HepG2 (cell line): Measurements from ENCODE around the gene RRP12. TPM values are rescaled to one million over a fixed set of nuclear protein-coding genes. Genes with fewer than 3 reads are reported as not detected.

ENCODE experiments used
- AGO1 ChIP-seq: fragments of 200-400 bp; formaldehyde crosslinking; IDR thresholded peaks from 2 replicates; pipeline ENCODE4 v1.6.1; 2017; ENCODE audit warnings: mild to moderate bottlenecking, low read depth, low read length, moderate library complexity; ENCODE audit not compliant: poor library complexity, severe bottlenecking
- GABPB1 ChIP-seq: IDR thresholded peaks from 2 replicates; pipeline ENCODE4 v1.6.1; 2016; ENCODE audit warnings: mild to moderate bottlenecking, missing genetic modification reagents, moderate library complexity, missing compliant biosample characterization
- HOXD1 ChIP-seq: sonication (generic); formaldehyde crosslinking; IDR thresholded peaks from 2 replicates; pipeline ENCODE4 v1.5.0; 2020; ENCODE audit warnings: missing genetic modification reagents
- MBD4 ChIP-seq: IDR thresholded peaks from 2 replicates; pipeline ENCODE4 v1.6.1; 2012; ENCODE audit warnings: low read length, inconsistent platforms, borderline replicate concordance
- MEIS2 ChIP-seq: sonication (generic); formaldehyde crosslinking; IDR thresholded peaks from 2 replicates; pipeline ENCODE4 v1.9.0; 2021; ENCODE audit warnings: mild to moderate bottlenecking, missing genetic modification reagents
- MLLT10 ChIP-seq: sonication (generic); formaldehyde crosslinking; IDR thresholded peaks from 2 replicates; pipeline ENCODE4 v1.4.0; 2020; ENCODE audit warnings: missing genetic modification reagents
- MXD4 ChIP-seq: IDR thresholded peaks from 2 replicates; pipeline ENCODE4 v1.6.1; 2016; ENCODE audit warnings: mild to moderate bottlenecking, missing biosample characterization, missing genetic modification reagents
- NFATC3 ChIP-seq: sonication (generic); formaldehyde crosslinking; IDR thresholded peaks from 2 replicates; pipeline ENCODE4 v1.5.1; 2020; ENCODE audit warnings: mild to moderate bottlenecking, missing genetic modification reagents
- RFX1 ChIP-seq: fragments of 450-650 bp; IDR thresholded peaks from 2 replicates; pipeline ENCODE4 v1.6.1; 2017
- SIN3B ChIP-seq: fragments of 150-350 bp; IDR thresholded peaks from 2 replicates; pipeline ENCODE4 v1.6.1; 2014; ENCODE audit warnings: low read length
- SMYD3 ChIP-seq: sonication (generic); formaldehyde crosslinking; IDR thresholded peaks from 2 replicates; pipeline ENCODE4 v1.8.1; 2023; ENCODE audit warnings: mild to moderate bottlenecking, missing genetic modification reagents
- SP4 ChIP-seq: sonication (generic); formaldehyde crosslinking; IDR thresholded peaks from 2 replicates; pipeline ENCODE4 v1.8.1; 2023; ENCODE audit warnings: mild to moderate bottlenecking, missing genetic modification reagents
- TOE1 ChIP-seq: sonication (generic); formaldehyde crosslinking; IDR thresholded peaks from 2 replicates; pipeline ENCODE4 v1.4.0; 2020; ENCODE audit warnings: mild to moderate bottlenecking, missing genetic modification reagents
- ZKSCAN8 ChIP-seq: IDR thresholded peaks from 2 replicates; pipeline ENCODE4 v1.6.1; 2016; ENCODE audit warnings: borderline replicate concordance, missing genetic modification reagents, missing compliant biosample characterization
- ZMAT3 ChIP-seq: sonication (generic); formaldehyde crosslinking; conservative IDR thresholded peaks from 2 replicates; pipeline ENCODE4 v1.7.0; 2021; ENCODE audit warnings: missing genetic modification reagents
- ZNF430 ChIP-seq: sonication (generic); formaldehyde crosslinking; IDR thresholded peaks from 2 replicates; pipeline ENCODE4 v1.9.0; 2021; ENCODE audit warnings: mild to moderate bottlenecking, missing genetic modification reagents
- ZNF790 ChIP-seq: sonication (generic); formaldehyde crosslinking; IDR thresholded peaks from 2 replicates; pipeline ENCODE4 v1.8.0; 2022; ENCODE audit warnings: missing genetic modification reagents, mild to moderate bottlenecking, borderline replicate concordance
- ZSCAN12 ChIP-seq: sonication (generic); formaldehyde crosslinking; IDR thresholded peaks from 2 replicates; pipeline ENCODE4 v1.9.0; 2021; ENCODE audit warnings: mild to moderate bottlenecking, missing genetic modification reagents
- polyA plus RNA-seq, 8 experiments: library from polyadenylated mRNA; depleted of rRNA in 3 of 8; stranded (reverse) in 7 of 8; unstranded in 1 of 8; fragments of >200 nt; fragmentation: Illumina TruSeq in 4 of 8; extraction: Trizol in 4 of 8; gene quantifications; 2 replicates each; pipeline versions ENCODE4 v1.2.1 to v1.2.3, GENCODE V29; 2011 to 2016; ENCODE audit warnings: low read depth in 4 of 8, missing spikeins in 1 of 8, mixed read lengths in 1 of 8; ENCODE audit not compliant: insufficient read depth in 1 of 8
- total RNA-seq, 5 experiments: library from RNA; depleted of rRNA; stranded (reverse); fragments of >200 nt; fragmentation: Illumina TruSeq; extraction: Trizol; gene quantifications; 2 replicates each; pipeline ENCODE4 v1.2.3, GENCODE V29; 2016; ENCODE audit warnings: low read depth in 1 of 5
- TF ChIP-seq, protein P1 (sequence below): sonication (generic); formaldehyde crosslinking; conservative IDR thresholded peaks from 2 replicates; pipeline ENCODE4 v1.8.0; 2022; ENCODE audit warnings: mild to moderate bottlenecking, moderate library complexity, missing genetic modification reagents
- TF ChIP-seq, protein P2 (sequence below): sonication (generic); formaldehyde crosslinking; IDR thresholded peaks from 2 replicates; pipeline ENCODE4 v1.8.1; 2023; ENCODE audit warnings: mild to moderate bottlenecking, inconsistent platforms, moderate library complexity, missing genetic modification reagents, borderline replicate concordance
- TF ChIP-seq, protein P3 (sequence below): sonication (generic); formaldehyde crosslinking; IDR thresholded peaks from 2 replicates; pipeline ENCODE4 v1.8.0; 2022; ENCODE audit warnings: missing genetic modification reagents, mild to moderate bottlenecking, borderline replicate concordance
- TF ChIP-seq, protein P4 (sequence below): sonication (generic); formaldehyde crosslinking; IDR thresholded peaks from 2 replicates; pipeline ENCODE4 v1.5.0; 2020; ENCODE audit warnings: missing genetic modification reagents
- TF ChIP-seq, protein P5 (sequence below): sonication (generic); formaldehyde crosslinking; IDR thresholded peaks from 2 replicates; pipeline ENCODE4 v1.8.0; 2022; ENCODE audit warnings: mild to moderate bottlenecking, missing genetic modification reagents, moderate library complexity
- TF ChIP-seq, protein P6 (sequence below): sonication (generic); formaldehyde crosslinking; IDR thresholded peaks from 2 replicates; pipeline ENCODE4 v1.4.0; 2020; ENCODE audit warnings: mild to moderate bottlenecking, missing genetic modification reagents

The RRP12 gene
- total and polyA plus RNA-seq, 2 of the 13 experiments (the other 11 are each of a cell fraction or from before 2014, with no cell fraction given), result 13.2 to 39.4 TPM

DNA sequence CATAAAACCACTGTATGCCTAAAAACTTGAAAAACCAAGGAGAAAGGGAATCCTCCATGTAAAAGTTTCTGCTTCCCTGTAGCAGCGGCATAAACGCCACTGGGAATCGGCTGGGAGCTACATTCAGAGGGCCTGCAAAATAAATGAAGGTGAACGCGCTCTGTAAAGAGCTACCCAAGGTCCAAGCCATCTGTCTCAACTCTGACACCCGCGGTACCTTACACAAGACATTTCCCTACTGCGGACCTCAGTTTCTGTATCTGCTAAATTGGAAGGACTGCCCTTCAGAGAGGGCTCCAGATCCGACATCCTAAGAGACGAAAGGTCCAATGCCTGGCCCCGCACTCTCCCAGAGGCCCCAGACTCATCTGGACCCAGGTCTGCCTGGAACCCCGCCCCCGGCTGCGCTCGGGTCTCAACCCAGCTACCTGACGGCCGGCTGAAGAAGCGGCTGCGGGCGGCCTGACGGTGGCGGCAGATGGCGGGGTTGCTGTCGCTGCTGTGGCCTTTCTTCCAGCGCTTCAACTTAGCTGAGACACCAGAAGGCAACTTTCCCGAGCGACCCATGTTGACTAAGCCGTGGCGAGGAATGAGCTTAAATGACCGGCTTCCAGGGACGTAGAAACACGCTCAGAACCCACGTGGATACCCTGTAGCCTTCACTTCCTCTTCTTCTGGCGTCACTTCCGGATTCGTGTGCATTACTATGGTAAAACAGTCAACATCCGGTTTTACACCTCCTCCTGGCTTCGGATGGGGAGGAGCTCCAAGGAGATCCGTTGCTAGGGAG, at the start of gene RRP12 (continued):
- TF ChIP-seq, protein P1, sequence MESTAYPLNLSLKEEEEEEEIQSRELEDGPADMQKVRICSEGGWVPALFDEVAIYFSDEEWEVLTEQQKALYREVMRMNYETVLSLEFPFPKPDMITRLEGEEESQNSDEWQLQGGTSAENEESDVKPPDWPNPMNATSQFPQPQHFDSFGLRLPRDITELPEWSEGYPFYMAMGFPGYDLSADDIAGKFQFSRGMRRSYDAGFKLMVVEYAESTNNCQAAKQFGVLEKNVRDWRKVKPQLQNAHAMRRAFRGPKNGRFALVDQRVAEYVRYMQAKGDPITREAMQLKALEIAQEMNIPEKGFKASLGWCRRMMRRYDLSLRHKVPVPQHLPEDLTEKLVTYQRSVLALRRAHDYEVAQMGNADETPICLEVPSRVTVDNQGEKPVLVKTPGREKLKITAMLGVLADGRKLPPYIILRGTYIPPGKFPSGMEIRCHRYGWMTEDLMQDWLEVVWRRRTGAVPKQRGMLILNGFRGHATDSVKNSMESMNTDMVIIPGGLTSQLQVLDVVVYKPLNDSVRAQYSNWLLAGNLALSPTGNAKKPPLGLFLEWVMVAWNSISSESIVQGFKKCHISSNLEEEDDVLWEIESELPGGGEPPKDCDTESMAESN, result no peak; the same call in 1 of the 2 replicates
- peak; percentile 34; the same call in 1 of the 2 replicates for TF ChIP-seq ZKSCAN8 (CRISPR knock-in tag)
- no peak for TF ChIP-seq TOE1
- TF ChIP-seq AGO1, result peak; percentile 54
- TF ChIP-seq ZMAT3 (CRISPR knock-in tag), result peak; percentile 58; the same call in 1 of the 2 replicates
- 0 out of 2 replicates have a peak, but pooled peaks have one; percentile 52 for TF ChIP-seq SP4 (CRISPR knock-in tag)
- TF ChIP-seq MXD4 (CRISPR knock-in tag), result peak; percentile 100
- TF ChIP-seq MLLT10 (CRISPR knock-in tag), result no peak
- TF ChIP-seq SMYD3, result peak; percentile 41; the same call in 1 of the 2 replicates
- TF ChIP-seq, protein P2, sequence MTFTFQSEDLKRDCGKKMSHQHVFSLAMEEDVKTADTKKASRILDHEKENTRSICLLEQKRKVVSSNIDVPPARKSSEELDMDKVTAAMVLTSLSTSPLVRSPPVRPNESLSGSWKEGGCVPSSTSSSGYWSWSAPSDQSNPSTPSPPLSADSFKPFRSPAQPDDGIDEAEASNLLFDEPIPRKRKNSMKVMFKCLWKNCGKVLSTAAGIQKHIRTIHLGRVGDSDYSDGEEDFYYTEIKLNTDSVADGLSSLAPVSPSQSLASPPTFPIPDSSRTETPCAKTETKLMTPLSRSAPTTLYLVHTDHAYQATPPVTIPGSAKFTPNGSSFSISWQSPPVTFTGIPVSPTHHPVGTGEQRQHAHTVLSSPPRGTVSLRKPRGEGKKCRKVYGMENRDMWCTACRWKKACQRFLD, result peak; percentile 34; the same call in 1 of the 2 replicates
- TF ChIP-seq ZNF430 (CRISPR knock-in tag), result peak; percentile 43; the same call in 1 of the 2 replicates
- TF ChIP-seq, protein P3, sequence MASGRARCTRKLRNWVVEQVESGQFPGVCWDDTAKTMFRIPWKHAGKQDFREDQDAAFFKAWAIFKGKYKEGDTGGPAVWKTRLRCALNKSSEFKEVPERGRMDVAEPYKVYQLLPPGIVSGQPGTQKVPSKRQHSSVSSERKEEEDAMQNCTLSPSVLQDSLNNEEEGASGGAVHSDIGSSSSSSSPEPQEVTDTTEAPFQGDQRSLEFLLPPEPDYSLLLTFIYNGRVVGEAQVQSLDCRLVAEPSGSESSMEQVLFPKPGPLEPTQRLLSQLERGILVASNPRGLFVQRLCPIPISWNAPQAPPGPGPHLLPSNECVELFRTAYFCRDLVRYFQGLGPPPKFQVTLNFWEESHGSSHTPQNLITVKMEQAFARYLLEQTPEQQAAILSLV (CRISPR knock-in tag), result peak; percentile 56; the same call in 1 of the 2 replicates
- TF ChIP-seq ZNF790 (CRISPR knock-in tag), result 0 out of 2 replicates have a peak, but pooled peaks have one; percentile 48
- TF ChIP-seq MBD4, result no peak
- TF ChIP-seq, protein P4, sequence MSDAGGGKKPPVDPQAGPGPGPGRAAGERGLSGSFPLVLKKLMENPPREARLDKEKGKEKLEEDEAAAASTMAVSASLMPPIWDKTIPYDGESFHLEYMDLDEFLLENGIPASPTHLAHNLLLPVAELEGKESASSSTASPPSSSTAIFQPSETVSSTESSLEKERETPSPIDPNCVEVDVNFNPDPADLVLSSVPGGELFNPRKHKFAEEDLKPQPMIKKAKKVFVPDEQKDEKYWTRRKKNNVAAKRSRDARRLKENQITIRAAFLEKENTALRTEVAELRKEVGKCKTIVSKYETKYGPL (CRISPR knock-in tag), result peak; percentile 38; the same call in 1 of the 2 replicates
- peak; percentile 80; the same call in 1 of the 2 replicates for TF ChIP-seq NFATC3 (CRISPR knock-in tag)
- TF ChIP-seq, protein P5, sequence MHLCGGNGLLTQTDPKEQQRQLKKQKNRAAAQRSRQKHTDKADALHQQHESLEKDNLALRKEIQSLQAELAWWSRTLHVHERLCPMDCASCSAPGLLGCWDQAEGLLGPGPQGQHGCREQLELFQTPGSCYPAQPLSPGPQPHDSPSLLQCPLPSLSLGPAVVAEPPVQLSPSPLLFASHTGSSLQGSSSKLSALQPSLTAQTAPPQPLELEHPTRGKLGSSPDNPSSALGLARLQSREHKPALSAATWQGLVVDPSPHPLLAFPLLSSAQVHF, result no peak
- peak; percentile 94 for TF ChIP-seq GABPB1
- TF ChIP-seq SIN3B, result 0 out of 2 replicates have a peak, but pooled peaks have one; percentile 53
- TF ChIP-seq MEIS2 (CRISPR knock-in tag), result no peak
- peak; percentile 0; the same call in 1 of the 2 replicates for TF ChIP-seq HOXD1 (CRISPR knock-in tag)
- TF ChIP-seq RFX1, result peak; percentile 87
- 0 out of 2 replicates have a peak, but pooled peaks have one; percentile 54 for TF ChIP-seq ZSCAN12 (CRISPR knock-in tag)
- TF ChIP-seq, protein P6, sequence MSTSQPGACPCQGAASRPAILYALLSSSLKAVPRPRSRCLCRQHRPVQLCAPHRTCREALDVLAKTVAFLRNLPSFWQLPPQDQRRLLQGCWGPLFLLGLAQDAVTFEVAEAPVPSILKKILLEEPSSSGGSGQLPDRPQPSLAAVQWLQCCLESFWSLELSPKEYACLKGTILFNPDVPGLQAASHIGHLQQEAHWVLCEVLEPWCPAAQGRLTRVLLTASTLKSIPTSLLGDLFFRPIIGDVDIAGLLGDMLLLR (CRISPR knock-in tag), result peak; percentile 98; the same call in 1 of the 2 replicates
